ENCODE measurements around the gene PRUNE2. TPM values are rescaled to one million over a fixed set of nuclear protein-coding genes. Genes with fewer than 3 reads are reported as not detected.

PRUNE2 gene
- total and polyA plus RNA-seq, 4 donors: 38.1 to 558 (median 198) TPM

DNA sequence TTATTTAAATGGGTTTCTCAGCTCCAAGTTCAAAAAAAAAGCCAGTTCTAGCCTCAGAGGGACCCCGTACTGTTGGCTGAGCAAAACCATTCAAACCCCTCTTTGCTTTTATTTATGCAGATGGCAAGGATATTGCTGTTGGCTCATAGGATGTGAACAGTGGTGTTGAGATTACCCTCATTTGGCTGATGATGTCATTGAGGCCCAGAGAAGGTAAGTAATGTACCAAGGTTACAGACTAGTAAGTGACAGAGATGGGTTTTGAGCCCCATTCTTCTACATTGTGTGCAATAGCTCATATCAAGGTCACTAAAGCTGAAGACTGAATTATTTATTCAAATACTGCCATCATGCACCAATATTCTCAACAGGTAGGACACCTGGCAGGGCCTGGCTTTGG lies 263.8 kb downstream of the PRUNE2 start:
- H3K4me1 ChIP-seq (ENCODE audit: control insufficient read depth in 1 of 2, insufficient read depth in 2 of 2, low read length in 2 of 2): peaks cover 0 to 3% of the 10 kb centered on the region in 2 donors
- peaks cover 10 to 13% of the 10 kb centered on the region in 2 donors for H3K36me3 ChIP-seq (ENCODE audit: control insufficient read depth in 1 of 2, insufficient read depth in 2 of 2, low read length in 1 of 2)
- no peak for ATAC-seq (ENCODE audit: low FRiP score)
- H3K4me3 ChIP-seq (ENCODE audit: low read length in 2 of 2): no peak overlapping the region
- intact Hi-C loops (cut with DNase I): no loop called here
- no peak for DNase-seq
- no peaks in the 10 kb centered on the region for H3K27me3 ChIP-seq (ENCODE audit: control insufficient read depth in 1 of 2, insufficient read depth in 2 of 2, low read length in 1 of 2)
- no peak overlapping the region for H3K27ac ChIP-seq (ENCODE audit: low read depth in 1 of 2, low read length in 2 of 2)
- 89 to 90% methylated on average over 1 of the region's 1 CpG for WGBS, 2 donors
- no peaks in the 10 kb centered on the region for H3K9me3 ChIP-seq (ENCODE audit: control insufficient read depth, low read length)

DNA sequence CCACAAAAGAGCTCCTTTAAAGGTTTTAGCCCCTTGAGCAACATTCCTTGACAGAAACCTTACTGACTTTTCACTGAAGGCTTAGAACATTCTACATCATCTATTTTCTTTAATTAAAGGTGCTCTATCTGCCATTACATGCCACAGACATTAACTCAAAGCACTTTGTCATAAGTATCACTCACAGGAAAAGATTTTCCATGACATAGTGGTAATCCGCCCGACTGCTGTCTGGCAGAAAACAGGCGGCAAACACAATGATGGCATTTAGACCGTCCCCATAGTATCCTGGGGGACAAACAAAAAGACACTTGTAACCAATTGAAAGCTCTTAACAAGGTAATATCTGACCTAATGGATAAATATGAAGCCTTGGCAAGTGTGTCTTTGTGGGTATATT lies 267.9 kb downstream of the PRUNE2 start:
- no peaks in the 10 kb centered on the region for H3K9me3 ChIP-seq (ENCODE audit: control insufficient read depth, low read length)
- peaks cover 0 to 3% of the 10 kb centered on the region in 2 donors for H3K4me1 ChIP-seq (ENCODE audit: control insufficient read depth in 1 of 2, insufficient read depth in 2 of 2, low read length in 2 of 2)
- no peak overlapping the region for H3K27ac ChIP-seq (ENCODE audit: low read depth in 1 of 2, low read length in 2 of 2)
- 65 to 72% methylated on average over 4 of the region's 4 CpGs for WGBS, 2 donors
- no peak for ATAC-seq (ENCODE audit: low FRiP score)
- intact Hi-C loops (cut with DNase I): no loop called here
- H3K4me3 ChIP-seq (ENCODE audit: low read length in 2 of 2): no peak overlapping the region
- H3K27me3 ChIP-seq (ENCODE audit: control insufficient read depth in 1 of 2, insufficient read depth in 2 of 2, low read length in 1 of 2): no peaks in the 10 kb centered on the region
- peaks cover 7 to 8% of the 10 kb centered on the region in 2 donors for H3K36me3 ChIP-seq (ENCODE audit: control insufficient read depth in 1 of 2, insufficient read depth in 2 of 2, low read length in 1 of 2)
- no peak for DNase-seq

DNA sequence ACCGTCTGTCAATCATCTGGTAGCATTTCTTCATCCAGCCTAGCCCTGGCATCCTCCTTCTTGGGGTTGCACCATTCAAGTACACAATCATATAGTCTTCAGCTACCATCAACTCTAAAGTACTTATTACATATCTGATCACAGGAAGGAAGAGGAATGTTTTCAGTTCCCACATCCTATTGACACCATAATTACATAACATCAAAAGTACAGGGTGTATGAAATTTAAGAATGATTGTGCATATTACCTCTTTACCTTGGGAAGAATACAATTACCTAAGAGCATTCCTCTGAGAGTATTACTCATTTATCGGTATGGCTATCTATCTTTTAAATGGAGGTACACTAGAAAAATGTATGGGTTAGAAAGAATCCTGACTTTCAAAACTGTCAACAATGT lies 268.5 kb downstream of the PRUNE2 start:
- Histone ChIP-seq H3K9me3 (ENCODE audit: control insufficient read depth, low read length) (no peaks in the 10 kb centered on the region), H3K36me3 (ENCODE audit: control insufficient read depth in 1 of 2, insufficient read depth in 2 of 2, low read length in 1 of 2) (peaks cover 5% of the 10 kb centered on the region in 2 donors), H3K4me1 (ENCODE audit: control insufficient read depth in 1 of 2, insufficient read depth in 2 of 2, low read length in 2 of 2) (peaks cover 0 to 3% of the 10 kb centered on the region in 2 donors), H3K4me3 (ENCODE audit: low read length in 2 of 2) (no peak overlapping the region), H3K27ac (ENCODE audit: low read depth in 1 of 2, low read length in 2 of 2) (no peak overlapping the region), H3K27me3 (ENCODE audit: control insufficient read depth in 1 of 2, insufficient read depth in 2 of 2, low read length in 1 of 2) (no peaks in the 10 kb centered on the region)
- WGBS, 2 donors: 93 to 94% methylated on average over 2 of the region's 2 CpGs
- DNase-seq (no peak), ATAC-seq (ENCODE audit: low FRiP score) (no peak)
- intact Hi-C loops (cut with DNase I): no loop called here

DNA sequence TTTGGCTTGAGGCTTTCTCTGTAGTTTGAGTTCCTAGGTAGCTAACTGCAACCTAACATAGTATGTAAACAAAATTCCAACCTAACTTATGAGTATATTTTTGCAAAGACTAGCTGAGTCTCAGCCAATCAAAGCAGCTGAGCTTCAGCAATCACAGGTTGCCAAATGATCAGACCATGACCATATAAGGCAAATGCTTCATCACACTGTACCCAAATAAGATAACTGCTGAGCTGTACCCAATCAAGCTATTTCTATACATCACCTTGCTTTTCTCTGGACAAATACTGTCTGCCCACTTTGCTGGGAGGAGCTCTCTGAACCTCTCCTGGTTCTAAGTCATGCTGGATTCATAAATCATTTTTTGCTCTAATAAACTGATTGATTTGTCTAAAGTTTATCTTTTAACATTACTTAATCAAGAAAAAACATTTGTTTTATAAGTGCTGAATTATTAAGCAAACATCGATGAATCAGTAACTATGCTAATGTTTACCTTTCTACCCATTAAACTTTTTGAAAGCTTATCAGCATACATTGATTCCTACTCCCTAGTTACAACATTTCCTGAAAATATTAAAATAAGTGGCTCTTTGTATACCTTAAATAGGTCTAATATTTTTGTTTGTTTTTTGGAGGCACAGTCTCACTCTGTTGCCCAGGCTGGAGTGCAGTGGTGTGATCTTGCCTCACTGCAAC lies 271.4 kb downstream of the PRUNE2 start:
- Histone ChIP-seq H3K9me3 (ENCODE audit: control insufficient read depth, low read length) (no peaks in the 10 kb centered on the region), H3K4me1 (ENCODE audit: control insufficient read depth in 1 of 2, insufficient read depth in 2 of 2, low read length in 2 of 2) (peaks cover 0 to 3% of the 10 kb centered on the region in 2 donors), H3K4me3 (ENCODE audit: low read length in 2 of 2) (no peak overlapping the region), H3K36me3 (ENCODE audit: control insufficient read depth in 1 of 2, insufficient read depth in 2 of 2, low read length in 1 of 2) (peaks cover 4 to 10% of the 10 kb centered on the region in 2 donors), H3K27me3 (ENCODE audit: control insufficient read depth in 1 of 2, insufficient read depth in 2 of 2, low read length in 1 of 2) (no peaks in the 10 kb centered on the region), H3K27ac (ENCODE audit: low read depth in 1 of 2, low read length in 2 of 2) (no peak overlapping the region)
- 28 to 33% methylated on average over 1 of the region's 1 CpG for WGBS, 2 donors
- no peak for ATAC-seq (ENCODE audit: low FRiP score)
- intact Hi-C loops (cut with DNase I): no loop called here
- DNase-seq: no peak

DNA sequence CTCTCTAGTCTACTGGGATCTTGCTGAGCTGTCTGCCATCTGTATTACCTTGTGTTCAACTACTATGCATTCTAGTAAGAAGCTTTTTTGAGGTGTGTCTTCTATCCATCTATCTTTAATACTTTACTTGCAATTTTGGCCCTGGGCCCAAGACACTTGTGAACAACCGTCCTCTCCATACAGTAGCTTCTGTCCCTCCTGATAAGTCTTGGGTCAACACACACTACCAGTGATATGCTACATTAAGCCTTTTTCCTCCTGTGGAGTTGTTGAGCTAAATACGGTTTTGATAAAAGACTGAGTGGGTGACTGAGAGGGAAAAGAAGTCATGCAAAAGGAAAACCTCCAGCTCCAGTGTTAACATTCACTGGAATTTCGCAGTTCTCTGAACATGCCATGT lies 275.0 kb downstream of the PRUNE2 start:
- intact Hi-C loops (cut with DNase I): no loop called here

DNA sequence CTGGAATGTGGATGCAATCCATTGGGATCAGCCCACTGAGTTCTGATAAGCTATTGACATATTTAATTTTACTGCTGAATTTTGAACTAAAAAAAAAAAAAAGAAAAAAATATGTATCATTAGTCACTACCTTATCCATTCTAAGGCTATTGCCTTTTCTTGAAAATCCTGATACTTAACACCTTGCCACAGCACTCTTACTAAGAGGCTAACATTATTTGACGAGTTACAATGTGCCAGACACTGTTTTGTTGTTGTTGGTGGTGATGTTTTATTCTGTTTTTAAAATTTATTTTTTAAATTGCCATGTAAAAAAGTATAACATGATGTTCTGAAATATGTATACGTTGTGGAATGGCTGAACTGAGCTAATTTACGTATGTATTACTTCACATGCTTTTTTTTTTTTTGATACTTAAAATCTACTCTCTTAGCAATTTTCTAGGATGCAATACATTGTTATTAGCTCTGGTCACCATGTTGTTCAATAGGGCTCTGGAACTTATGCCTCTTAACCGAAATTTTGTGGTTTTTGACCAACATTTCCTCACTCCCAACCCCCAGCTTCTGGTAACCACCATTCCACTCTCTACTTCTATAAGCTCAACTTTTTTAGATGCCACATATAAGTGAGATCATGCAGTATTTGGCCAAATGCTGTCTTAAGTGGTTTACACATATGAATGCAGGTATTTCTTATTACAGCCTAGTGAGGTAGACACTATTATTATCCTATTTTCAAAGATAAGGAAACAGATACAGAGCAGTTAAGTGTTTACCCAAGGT lies 276.5 kb downstream of the PRUNE2 start:
- DNase-seq: no peak
- 90 to 92% methylated on average over 4 of the region's 4 CpGs for WGBS, 2 donors
- H3K36me3 ChIP-seq (ENCODE audit: control insufficient read depth in 1 of 2, insufficient read depth in 2 of 2, low read length in 1 of 2): peaks cover 5 to 14% of the 10 kb centered on the region in 2 donors
- no peak overlapping the region for H3K27ac ChIP-seq (ENCODE audit: low read depth in 1 of 2, low read length in 2 of 2)
- no peak for ATAC-seq (ENCODE audit: low FRiP score)
- no peak overlapping the region for H3K4me3 ChIP-seq (ENCODE audit: low read length in 2 of 2)
- H3K9me3 ChIP-seq (ENCODE audit: control insufficient read depth, low read length): no peaks in the 10 kb centered on the region
- intact Hi-C loops (cut with DNase I): no loop called here
- H3K4me1 ChIP-seq (ENCODE audit: control insufficient read depth in 1 of 2, insufficient read depth in 2 of 2, low read length in 2 of 2): peaks cover 0 to 2% of the 10 kb centered on the region in 2 donors
- H3K27me3 ChIP-seq (ENCODE audit: control insufficient read depth in 1 of 2, insufficient read depth in 2 of 2, low read length in 1 of 2): no peaks in the 10 kb centered on the region

More for the DNA sequence above, 275.0 kb downstream of the PRUNE2 start:
- Histone ChIP-seq H3K27ac (ENCODE audit: low read depth in 1 of 2, low read length in 2 of 2) (no peak overlapping the region), H3K27me3 (ENCODE audit: control insufficient read depth in 1 of 2, insufficient read depth in 2 of 2, low read length in 1 of 2) (no peaks in the 10 kb centered on the region), H3K36me3 (ENCODE audit: control insufficient read depth in 1 of 2, insufficient read depth in 2 of 2, low read length in 1 of 2) (peaks cover 2 to 12% of the 10 kb centered on the region in 2 donors), H3K4me1 (ENCODE audit: control insufficient read depth in 1 of 2, insufficient read depth in 2 of 2, low read length in 2 of 2) (peaks cover 0 to 3% of the 10 kb centered on the region in 2 donors), H3K9me3 (ENCODE audit: control insufficient read depth, low read length) (no peaks in the 10 kb centered on the region), H3K4me3 (ENCODE audit: low read length in 2 of 2) (no peak overlapping the region)
- ATAC-seq (ENCODE audit: low FRiP score) (no peak), DNase-seq (no peak)
- 73 to 75% methylated on average over 3 of the region's 3 CpGs for WGBS, 2 donors

DNA sequence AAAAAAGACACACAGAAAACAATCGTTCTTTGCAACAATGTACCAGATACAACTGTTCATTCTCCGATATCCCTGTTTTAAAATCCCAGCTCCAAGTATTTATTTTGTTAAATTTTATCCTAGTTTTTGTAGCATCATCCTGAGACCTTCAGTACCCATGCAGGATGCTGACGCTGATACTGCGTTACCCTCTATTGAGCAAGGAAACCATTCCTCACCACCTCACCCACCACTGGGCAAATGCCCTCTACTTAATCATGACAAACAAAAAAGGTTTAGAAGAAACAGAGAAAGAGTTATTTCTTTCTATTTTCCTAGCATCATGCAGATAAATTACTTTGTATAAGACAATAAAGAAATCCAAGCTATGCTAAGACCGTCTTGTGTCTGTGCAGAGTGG lies 277.8 kb downstream of the PRUNE2 start:
- H3K9me3 ChIP-seq (ENCODE audit: control insufficient read depth, low read length): no peaks in the 10 kb centered on the region
- H3K36me3 ChIP-seq (ENCODE audit: control insufficient read depth in 1 of 2, insufficient read depth in 2 of 2, low read length in 1 of 2): peaks cover 5 to 15% of the 10 kb centered on the region in 2 donors
- intact Hi-C loops (cut with DNase I): no loop called here
- H3K27ac ChIP-seq (ENCODE audit: low read depth in 1 of 2, low read length in 2 of 2): no peak overlapping the region
- H3K4me1 ChIP-seq (ENCODE audit: control insufficient read depth in 1 of 2, insufficient read depth in 2 of 2, low read length in 2 of 2): no peaks in the 10 kb centered on the region
- WGBS, 2 donors: 90% methylated on average over 5 of the region's 5 CpGs
- no peak overlapping the region for H3K4me3 ChIP-seq (ENCODE audit: low read length in 2 of 2)
- no peak for DNase-seq
- no peaks in the 10 kb centered on the region for H3K27me3 ChIP-seq (ENCODE audit: control insufficient read depth in 1 of 2, insufficient read depth in 2 of 2, low read length in 1 of 2)
- ATAC-seq (ENCODE audit: low FRiP score): no peak

DNA sequence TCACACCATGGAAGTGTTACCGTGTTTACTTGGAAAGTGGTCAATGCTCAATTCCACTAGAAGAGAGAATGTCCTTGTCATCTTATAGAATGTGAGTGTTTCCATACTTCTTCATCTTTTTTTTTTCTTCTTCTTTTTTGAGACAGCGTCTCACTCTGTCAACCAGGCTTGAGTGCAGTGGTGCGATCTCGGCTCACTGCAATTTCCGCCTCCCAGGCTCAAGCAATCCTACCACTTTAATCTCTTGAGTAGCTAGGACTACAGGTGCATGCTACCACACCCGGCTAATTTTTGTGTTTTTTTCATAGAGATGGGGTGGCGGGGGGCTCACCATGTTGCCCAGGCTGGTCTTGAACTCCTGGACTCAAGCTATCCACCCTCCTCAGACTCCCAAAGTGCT lies 278.9 kb downstream of the PRUNE2 start:
- no peak overlapping the region for H3K27ac ChIP-seq (ENCODE audit: low read depth in 1 of 2, low read length in 2 of 2)
- no peak overlapping the region for H3K4me3 ChIP-seq (ENCODE audit: low read length in 2 of 2)
- H3K36me3 ChIP-seq (ENCODE audit: control insufficient read depth in 1 of 2, insufficient read depth in 2 of 2, low read length in 1 of 2): peaks cover 5 to 15% of the 10 kb centered on the region in 2 donors
- no peaks in the 10 kb centered on the region for H3K9me3 ChIP-seq (ENCODE audit: control insufficient read depth, low read length)
- no peak for ATAC-seq (ENCODE audit: low FRiP score)
- no peaks in the 10 kb centered on the region for H3K4me1 ChIP-seq (ENCODE audit: control insufficient read depth in 1 of 2, insufficient read depth in 2 of 2, low read length in 2 of 2)
- 83% methylated on average over 7 of the region's 7 CpGs for WGBS, 2 donors
- intact Hi-C loops (cut with DNase I): no loop called here
- DNase-seq: no peak
- H3K27me3 ChIP-seq (ENCODE audit: control insufficient read depth in 1 of 2, insufficient read depth in 2 of 2, low read length in 1 of 2): no peaks in the 10 kb centered on the region

DNA sequence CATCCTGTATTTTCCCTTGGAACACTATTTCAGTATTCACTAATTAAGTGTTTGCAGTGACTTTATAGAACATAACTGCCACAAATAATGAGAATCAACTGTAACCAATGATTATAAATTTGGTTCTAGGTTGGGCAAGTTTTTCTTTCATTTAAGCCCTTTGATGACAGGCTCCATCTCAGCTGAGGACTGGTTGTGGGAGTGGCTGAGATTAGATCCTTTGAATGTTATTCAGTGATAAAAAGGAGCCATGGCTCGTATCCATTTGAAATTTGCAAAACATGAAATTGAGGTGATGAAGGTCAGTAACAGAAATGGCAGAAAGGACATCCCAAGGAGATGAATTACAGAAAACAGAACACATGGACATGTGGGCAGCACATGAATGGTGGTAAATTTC lies 279.8 kb downstream of the PRUNE2 start:
- intact Hi-C loops (cut with DNase I): no loop called here
- WGBS, 2 donors: 58 to 66% methylated on average over 1 of the region's 1 CpG
- H3K36me3 ChIP-seq (ENCODE audit: control insufficient read depth in 1 of 2, insufficient read depth in 2 of 2, low read length in 1 of 2): peaks cover 3 to 9% of the 10 kb centered on the region in 2 donors

More for the DNA sequence above, 279.8 kb downstream of the PRUNE2 start:
- ATAC-seq (ENCODE audit: low FRiP score) (no peak), DNase-seq (no peak)
- Histone ChIP-seq H3K9me3 (ENCODE audit: control insufficient read depth, low read length) (no peaks in the 10 kb centered on the region), H3K27me3 (ENCODE audit: control insufficient read depth in 1 of 2, insufficient read depth in 2 of 2, low read length in 1 of 2) (no peaks in the 10 kb centered on the region), H3K4me1 (ENCODE audit: control insufficient read depth in 1 of 2, insufficient read depth in 2 of 2, low read length in 2 of 2) (peaks cover 0 to 2% of the 10 kb centered on the region in 2 donors), H3K4me3 (ENCODE audit: low read length in 2 of 2) (no peak overlapping the region), H3K27ac (ENCODE audit: low read depth in 1 of 2, low read length in 2 of 2) (no peak overlapping the region)
